HepG2 (cell line): ENCODE results near the gene BRPF1. TPM values are rescaled to one million over a fixed set of nuclear protein-coding genes. Genes with fewer than 3 reads are reported as not detected.

Source experiments
- ATAC-seq: fragments of 200-7000 bp; cut with Tn5 transposase; 3 replicates; pipeline ENCODE4 v1.9.1; 2020; ENCODE audit warnings: mild to moderate bottlenecking, moderate library complexity
- BruUV-seq: library from RNA; stranded (reverse); fragments of 400-500 nt; replicated peaks from 2 replicates; lab custom pipeline; 2021; lab: Mats Ljungman, UMichigan
- CTCF ChIA-PET: fragments of 300-600 bp; formaldehyde crosslinking; extraction: SDS; loops from one replicate; lab custom pipeline; 2021; ENCODE audit warnings: low total read pairs, inconsistent platforms, low intra/inter-chr PET ratio; lab: Yijun Ruan, JAX
- POLR2A ChIA-PET: fragments of 350-600 bp; sonication (Branson Sonifier 250); formaldehyde crosslinking; loops from one replicate; lab custom pipeline; 2020; ENCODE audit warnings: antibody characterized with exemption, inconsistent platforms; lab: Yijun Ruan, JAX
- DNase-seq: peaks from one replicate; pipeline ENCODE4 v3.0.0-alpha.2; 2015; ENCODE audit warnings: low spot score
- FAIRE-seq: peaks from 3 replicates; lab custom pipeline; 2011; peaks lifted over from hg19 to GRCh38; lab: Jason Lieb, UNC
- H2AFZ ChIP-seq: one replicate; pipeline ENCODE4 v1.6.1; 2011; ENCODE audit warnings: low read length, inconsistent platforms
- H3K27ac ChIP-seq: fragments of 300-600 bp; 3 replicates; pipeline ENCODE4 v1.8.0; 2011; ENCODE audit warnings: mixed run types, mild to moderate bottlenecking, mixed read lengths, low read length, inconsistent platforms; ENCODE audit not compliant: insufficient read depth; ENCODE audit errors: extremely low read length
- H3K27me3 ChIP-seq, 2 experiments: fragments of 200-600 bp in 1 of 2; 2 replicates in 1 of 2; 3 replicates in 1 of 2; pipeline versions ENCODE4 v1.6.0 to v1.8.0; 2011; ENCODE audit warnings: low read length in 2 of 2, mild to moderate bottlenecking in 2 of 2, moderate library complexity in 2 of 2, inconsistent platforms in 1 of 2; ENCODE audit not compliant: insufficient read depth in 2 of 2, control insufficient read depth in 1 of 2
- H3K36me3 ChIP-seq, 2 experiments: fragments of 200-600 bp in 1 of 2; replicated peaks in 1 of 2; 2 replicates in 1 of 2; 3 replicates in 1 of 2; pipeline versions ENCODE4 v1.5.1 to v1.8.0; 2011; ENCODE audit warnings: low read length in 2 of 2, inconsistent platforms in 1 of 2; ENCODE audit not compliant: insufficient read depth in 2 of 2, control insufficient read depth in 1 of 2
- H3K4me1 ChIP-seq: 2 replicates; pipeline ENCODE4 v1.5.1; 2012; ENCODE audit warnings: low read length, inconsistent platforms; ENCODE audit not compliant: insufficient read depth
- H3K4me2 ChIP-seq: 2 replicates; pipeline ENCODE4 v1.6.0; 2011; ENCODE audit warnings: low read depth, low read length, inconsistent platforms
- H3K4me3 ChIP-seq, 3 experiments: fragments of 200-600 bp in 1 of 3; sonication (generic), shearing (Covaris generic) in 1 of 3; replicated peaks in 1 of 3; 2 replicates each; pipeline ENCODE4 v1.5.1; 2011 to 2016; ENCODE audit warnings: low read length in 3 of 3, inconsistent platforms in 2 of 3, low read depth in 2 of 3, mild to moderate bottlenecking in 2 of 3, control low read depth in 1 of 3, mixed read lengths in 1 of 3; ENCODE audit not compliant: insufficient read depth in 1 of 3
- H3K79me2 ChIP-seq: one replicate; pipeline ENCODE4 v1.6.1; 2011; ENCODE audit warnings: low read length, inconsistent platforms; ENCODE audit not compliant: insufficient read depth
- H3K9ac ChIP-seq: 2 replicates; pipeline ENCODE4 v1.6.0; 2011; ENCODE audit warnings: mild to moderate bottlenecking, low read depth, low read length, inconsistent platforms; ENCODE audit not compliant: insufficient read depth
- H3K9me3 ChIP-seq: 2 replicates; pipeline ENCODE4 v1.5.1; 2012; ENCODE audit warnings: mild to moderate bottlenecking, low read length
- H4K20me1 ChIP-seq: 2 replicates; pipeline ENCODE4 v1.6.0; 2011; ENCODE audit warnings: inconsistent platforms, mild to moderate bottlenecking, low read length, moderate library complexity; ENCODE audit not compliant: insufficient read depth
- GZF1 ChIP-seq: sonication (generic); formaldehyde crosslinking; IDR thresholded peaks from 2 replicates; pipeline ENCODE4 v1.5.1; 2020; ENCODE audit warnings: mild to moderate bottlenecking, missing genetic modification reagents
- HNF1A ChIP-seq, 2 experiments: sonication (generic) in 1 of 2; formaldehyde crosslinking in 1 of 2; IDR thresholded peaks; 2 replicates each; pipeline versions ENCODE4 v1.4.0 to v1.6.1; 2016 to 2020; ENCODE audit warnings: borderline replicate concordance in 1 of 2, low read depth in 1 of 2, mild to moderate bottlenecking in 1 of 2, missing genetic modification reagents in 1 of 2
- KLF15 ChIP-seq: sonication (generic); formaldehyde crosslinking; IDR thresholded peaks from 2 replicates; pipeline ENCODE4 v1.8.1; 2023; ENCODE audit warnings: borderline replicate concordance, mild to moderate bottlenecking, inconsistent platforms, missing genetic modification reagents, mixed read lengths
- PAX8 ChIP-seq: sonication (generic); formaldehyde crosslinking; IDR thresholded peaks from 2 replicates; pipeline ENCODE4 v1.8.0; 2022; ENCODE audit warnings: mild to moderate bottlenecking, missing genetic modification reagents, borderline replicate concordance
- POGZ ChIP-seq: sonication (generic); formaldehyde crosslinking; IDR thresholded peaks from 2 replicates; pipeline ENCODE4 v1.4.0; 2020; ENCODE audit warnings: mild to moderate bottlenecking, missing genetic modification reagents
- RBFOX2 ChIP-seq: fragments of 200-400 bp; formaldehyde crosslinking; IDR thresholded peaks from 2 replicates; pipeline ENCODE4 v1.6.1; 2017; ENCODE audit warnings: low read depth, mild to moderate bottlenecking, low read length
- RFX1 ChIP-seq: fragments of 450-650 bp; IDR thresholded peaks from 2 replicates; pipeline ENCODE4 v1.6.1; 2017
- SNAPC5 ChIP-seq: sonication (generic); formaldehyde crosslinking; IDR thresholded peaks from 2 replicates; pipeline ENCODE4 v1.8.1; 2023; ENCODE audit warnings: mild to moderate bottlenecking, missing genetic modification reagents, borderline replicate concordance
- ZBTB42 ChIP-seq: sonication (generic); formaldehyde crosslinking; IDR thresholded peaks from 2 replicates; pipeline ENCODE4 v1.5.0; 2020; ENCODE audit warnings: mild to moderate bottlenecking, missing genetic modification reagents
- ZFP36 ChIP-seq: fragments of 150-350 bp; IDR thresholded peaks from 2 replicates; pipeline ENCODE4 v1.6.1; 2018; ENCODE audit warnings: borderline replicate concordance, low read length, low read depth; ENCODE audit not compliant: partially characterized antibody
- ZNF121 ChIP-seq: sonication (generic); formaldehyde crosslinking; IDR thresholded peaks from 2 replicates; pipeline ENCODE4 v1.5.0; 2020; ENCODE audit warnings: mild to moderate bottlenecking, missing genetic modification reagents
- ZNF740 ChIP-seq: sonication (generic); formaldehyde crosslinking; IDR thresholded peaks from 2 replicates; pipeline ENCODE4 v1.4.0; 2020; ENCODE audit warnings: missing genetic modification reagents
- ZSCAN31 ChIP-seq: sonication (generic); formaldehyde crosslinking; IDR thresholded peaks from 2 replicates; pipeline ENCODE4 v1.5.0; 2020; ENCODE audit warnings: low read depth, mild to moderate bottlenecking, missing genetic modification reagents
- WGBS: methylation state at CpG from one replicate; pipeline ENCODE4 v1.1.6; 2017; ENCODE audit warnings: low lambda C conversion rate; 5-methylcytosine and 5-hydroxymethylcytosine counted together
- in situ Hi-C: cut with HindIII; loops from 2 replicates; pipeline ENCODE4 v1.10.0; 2017; ENCODE audit warnings: low pct_unique_long_range_greater_than_20kb; ENCODE audit not compliant: extremely low pct_ligation_motif_present
- intact Hi-C: fragments of 100-400 bp; cut with micrococcal nuclease; formaldehyde crosslinking; loops from one replicate; pipeline ENCODE4 v1.10.0; 2022; ENCODE audit not compliant: unreplicated experiment
- polyA plus RNA-seq, 8 experiments: library from polyadenylated mRNA; depleted of rRNA in 3 of 8; stranded (reverse) in 7 of 8; unstranded in 1 of 8; fragments of >200 nt; fragmentation: Illumina TruSeq in 4 of 8; extraction: Trizol in 4 of 8; gene quantifications; 2 replicates each; pipeline versions ENCODE4 v1.2.1 to v1.2.3, GENCODE V29; 2011 to 2016; ENCODE audit warnings: low read depth in 4 of 8, missing spikeins in 1 of 8, mixed read lengths in 1 of 8; ENCODE audit not compliant: insufficient read depth in 1 of 8
- total RNA-seq, 5 experiments: library from RNA; depleted of rRNA; stranded (reverse); fragments of >200 nt; fragmentation: Illumina TruSeq; extraction: Trizol; gene quantifications; 2 replicates each; pipeline ENCODE4 v1.2.3, GENCODE V29; 2016; ENCODE audit warnings: low read depth in 1 of 5

Gene BRPF1
- total and polyA plus RNA-seq, 2 of the 13 experiments (the other 11 are each of a cell fraction or from before 2014, with no cell fraction given), result 7.3 to 10.0 TPM

GRCh38 chr3:9749296-9749644 is 17.7 kb downstream of the BRPF1 start (continued):
- no peak for TF ChIP-seq ZSCAN31 (CRISPR knock-in tag)
- no peak for TF ChIP-seq HNF1A (IDR thresholded peaks at IDR 0.05; ENCODE audit: low read depth)
- TF ChIP-seq HNF1A (CRISPR knock-in tag; IDR thresholded peaks at IDR 0.05; ENCODE audit: borderline replicate concordance), result no peak

GRCh38 chr3:9749645-9750555 is 18.4 kb downstream of the BRPF1 start, which contains the start of gene OGG1:
Gene OGG1, plus strand, starts transcription at chr3:9749952. Its CDS starts 335 bp downstream, at chr3:9750287.
- ATAC-seq (peak; percentile 95), FAIRE-seq (peak; percentile 96), DNase-seq (peak; percentile 96)
- intact Hi-C loops (loop anchor here (1.0 kb wide), 1 partner anchor 19 kb away; the partner anchor contains the start of gene BRPF1), in situ Hi-C loops (no loop called here)
- Histone ChIP-seq H4K20me1 (no peaks in the 10 kb centered on the region), H3K9ac (peak within 1 kb of the TSS; percentile 77), H3K36me3 (peaks cover 32 to 42% of the 10 kb centered on the region in 2 experiments), H3K4me2 (peak within 1 kb of the TSS; percentile 90), H3K27me3 (no peaks in the 10 kb centered on the region), H2AFZ (peak within 1 kb of the TSS; percentile 72), H3K4me1 (peaks cover 19% of the 10 kb centered on the region), H3K27ac (peak within 1 kb of the TSS; percentile 72), H3K79me2 (peaks cover 13% of the 10 kb centered on the region), H3K9me3 (no peaks in the 10 kb centered on the region), H3K4me3 (peak within 1 kb of the TSS; percentile 83 to 93 (median 89))
- CTCF ChIA-PET, result no interaction called here
- POLR2A ChIA-PET, result interaction anchor here (1.0 to 4.0 kb wide), 15 partner anchors 10 to 498 kb away, joined by 3 to 50 read pairs (median 6); partner anchors contain the start of genes ARPC4, BRPF1, CAMK1 and MTMR14
- WGBS, result 1% methylated on average over 34 of the region's 60 CpGs
- TSS peak; percentile 51 for BruUV-seq
- TF ChIP-seq ZBTB42 (CRISPR knock-in tag) (no peak), ZNF121 (peak; percentile 28; the same call in 1 of the 2 replicates), PAX8 (CRISPR knock-in tag) (no peak), RBFOX2 (peak; percentile 64), ZNF740 (CRISPR knock-in tag) (no peak), RFX1 (no peak), KLF15 (CRISPR knock-in tag) (no peak), GZF1 (CRISPR knock-in tag) (0 out of 2 replicates have a peak, but pooled peaks have one; percentile 28), POGZ (CRISPR knock-in tag) (peak; percentile 1; the same call in 1 of the 2 replicates), ZFP36 (no peak), SNAPC5 (CRISPR knock-in tag) (no peak)
